Measurements from ENCODE around the gene GYS1.
"Not testable (repeated sequence)": the region's sequence is repeated elsewhere in the genome, so short reads cannot be mapped to it uniquely, and the experiment has no call there.

The GYS1 gene

GRCh38 chr19:48993175-48994034, at the start of gene GYS1, which contains the start of gene RUVBL2:
GYS1 (minus strand) TSS chr19:48993309; CDS start chr19:48993112, 197 bp downstream.
RUVBL2 (plus strand) TSS chr19:48993887; CDS start chr19:48993912, 25 bp downstream.
- DNase-seq = peak; percentile 98 to 99

- not testable (repeated sequence) for DNase-seq
These were observed 49.6 kb upstream of the GYS1 start for GRCh38 chr19:49042666-49043065.

GRCh38 chr19:49042177-49042576, 49.1 kb upstream of the GYS1 start:
- DNase-seq = no peak

- not testable (repeated sequence) for DNase-seq
These were observed 46.6 kb upstream of the GYS1 start for GRCh38 chr19:49039736-49040135.

- not testable (repeated sequence) for DNase-seq
These were observed 45.6 kb upstream of the GYS1 start for GRCh38 chr19:49038557-49039276.

- DNase-seq = not testable (repeated sequence)
These were observed 45.0 kb upstream of the GYS1 start for GRCh38 chr19:49038111-49038510.

GRCh38 chr19:49036815-49037214, 43.7 kb upstream of the GYS1 start, which contains the start of gene CGB1:
CGB1 (minus strand) TSS chr19:49036895; CDS start chr19:49036711, 184 bp downstream.
- not testable (repeated sequence) for DNase-seq

GRCh38 chr19:49031642-49032301, 38.7 kb upstream of the GYS1 start, which contains the start of gene CGB2:
CGB2 (plus strand) TSS chr19:49031890; CDS start chr19:49032096, 206 bp downstream.
- DNase-seq = not testable (repeated sequence)

- DNase-seq = not testable (repeated sequence)
These were observed 37.2 kb upstream of the GYS1 start for GRCh38 chr19:49030323-49030722.

- DNase-seq = not testable (repeated sequence)
These were observed 36.6 kb upstream of the GYS1 start for GRCh38 chr19:49029749-49030148.

- DNase-seq = not testable (repeated sequence)
These were observed 35.6 kb upstream of the GYS1 start for GRCh38 chr19:49028686-49029085.

- DNase-seq = not testable (repeated sequence)
These were observed 32.5 kb upstream of the GYS1 start for GRCh38 chr19:49025599-49025998.

GRCh38 chr19:49025088-49025487, 32.0 kb upstream of the GYS1 start:
- DNase-seq = not testable (repeated sequence)

GRCh38 chr19:49024233-49024632, 31.1 kb upstream of the GYS1 start, which contains the start of gene CGB3:
CGB3 (minus strand) TSS chr19:49024333; CDS start chr19:49023971, 362 bp downstream.
- DNase-seq = not testable (repeated sequence)

GRCh38 chr19:49022116-49022515, 29.0 kb upstream of the GYS1 start:
- DNase-seq = no peak

GRCh38 chr19:49020931-49021895, 28.1 kb upstream of the GYS1 start:
- DNase-seq = peak in 1 of 2 experiments; percentile 29

- DNase-seq = no peak
These were observed 27.2 kb upstream of the GYS1 start for GRCh38 chr19:49020342-49020741.

- DNase-seq = no peak
These were observed 26.3 kb upstream of the GYS1 start for GRCh38 chr19:49019242-49019932.

- DNase-seq = not testable (repeated sequence)
These were observed 25.5 kb upstream of the GYS1 start for GRCh38 chr19:49018388-49019241.
